Measurements from ENCODE around the gene COMMD1. TPM values are rescaled to one million over a fixed set of nuclear protein-coding genes. Genes with fewer than 3 reads are reported as not detected.

The COMMD1 gene
- total RNA-seq, 1 donor from 2014 or later = 33.0 TPM

GRCh38 chr2:61984682-61985081 lies 79.2 kb downstream of the COMMD1 start:
- TF ChIP-seq CTCF (IDR thresholded peaks at IDR 0.05; ENCODE audit: unreplicated experiment) = no peak
- Mint-ChIP-seq H3K27ac (no peak overlapping the region), H3K4me1 (ENCODE audit: low read depth) (peaks cover 1% of the 10 kb centered on the region), H3K9me3 (ENCODE audit: low read depth) (peaks cover 25% of the 10 kb centered on the region), H3K36me3 (ENCODE audit: insufficient read depth) (peaks cover 10% of the 10 kb centered on the region), H3K4me3 (ENCODE audit: low read depth) (no peak overlapping the region), H3K27me3 (no peaks in the 10 kb centered on the region)
- DNase-seq (ENCODE audit: low spot score, unreplicated experiment) = no peak

GRCh38 chr2:61988462-61989366 lies 83.2 kb downstream of the COMMD1 start:
- no peak for DNase-seq (ENCODE audit: low spot score, unreplicated experiment)

GRCh38 chr2:61993422-61994024 lies 88.0 kb downstream of the COMMD1 start:
- Mint-ChIP-seq H3K27ac (no peak overlapping the region), H3K27me3 (no peaks in the 10 kb centered on the region), H3K36me3 (ENCODE audit: insufficient read depth) (no peaks in the 10 kb centered on the region), H3K4me3 (ENCODE audit: low read depth) (no peak overlapping the region), H3K4me1 (ENCODE audit: low read depth) (peaks cover 3% of the 10 kb centered on the region), H3K9me3 (ENCODE audit: low read depth) (no peaks in the 10 kb centered on the region)
- TF ChIP-seq CTCF (IDR thresholded peaks at IDR 0.05; ENCODE audit: unreplicated experiment) = peak; percentile 50
- no peak for DNase-seq (ENCODE audit: low spot score, unreplicated experiment)

More at GRCh38 chr2:61988462-61989366, 83.2 kb downstream of the COMMD1 start:
- TF ChIP-seq CTCF (IDR thresholded peaks at IDR 0.05; ENCODE audit: unreplicated experiment) = no peak
- Mint-ChIP-seq H3K36me3 (ENCODE audit: insufficient read depth) (no peaks in the 10 kb centered on the region), H3K4me1 (ENCODE audit: low read depth) (peaks cover 1% of the 10 kb centered on the region), H3K27me3 (no peaks in the 10 kb centered on the region), H3K4me3 (ENCODE audit: low read depth) (no peak overlapping the region), H3K27ac (no peak overlapping the region), H3K9me3 (ENCODE audit: low read depth) (peaks cover 3% of the 10 kb centered on the region)

- no peak for DNase-seq (ENCODE audit: low spot score, unreplicated experiment)
- H3K36me3 Mint-ChIP-seq (ENCODE audit: insufficient read depth) = no peaks in the 10 kb centered on the region
- no peaks in the 10 kb centered on the region for H3K27me3 Mint-ChIP-seq
- TF ChIP-seq CTCF (IDR thresholded peaks at IDR 0.05; ENCODE audit: unreplicated experiment) = no peak
- H3K4me1 Mint-ChIP-seq (ENCODE audit: low read depth) = peaks cover 3% of the 10 kb centered on the region
- H3K27ac Mint-ChIP-seq = no peak overlapping the region
- no peak overlapping the region for H3K4me3 Mint-ChIP-seq (ENCODE audit: low read depth)
- no peaks in the 10 kb centered on the region for H3K9me3 Mint-ChIP-seq (ENCODE audit: low read depth)
Observed at GRCh38 chr2:61994531-61994930, 89.1 kb downstream of the COMMD1 start.

GRCh38 chr2:61995065-61995464 lies 89.6 kb downstream of the COMMD1 start:
- H3K9me3 Mint-ChIP-seq (ENCODE audit: low read depth) = no peaks in the 10 kb centered on the region
- peaks cover 3% of the 10 kb centered on the region for H3K4me1 Mint-ChIP-seq (ENCODE audit: low read depth)
- no peak for DNase-seq (ENCODE audit: low spot score, unreplicated experiment)
- no peaks in the 10 kb centered on the region for H3K36me3 Mint-ChIP-seq (ENCODE audit: insufficient read depth)
- no peak overlapping the region for H3K4me3 Mint-ChIP-seq (ENCODE audit: low read depth)
- no peak overlapping the region for H3K27ac Mint-ChIP-seq
- no peak for TF ChIP-seq CTCF (IDR thresholded peaks at IDR 0.05; ENCODE audit: unreplicated experiment)
- no peaks in the 10 kb centered on the region for H3K27me3 Mint-ChIP-seq
